ENCODE results near the gene VAMP8. TPM values are rescaled to one million over a fixed set of nuclear protein-coding genes. Genes with fewer than 3 reads are reported as not detected.

Gene VAMP8
- total RNA-seq, 1 experiment from 2014 or later = 52.0 TPM

GRCh38 chr2:85541262-85541661 lies 36.1 kb upstream of the VAMP8 start (continued):
- TF ChIP-seq ARID4B (CRISPR knock-in tag; IDR thresholded peaks at IDR 0.05; ENCODE audit: borderline replicate concordance) (no peak), ZBTB43 (CRISPR knock-in tag; IDR thresholded peaks at IDR 0.05) (no peak), CREM (CRISPR knock-in tag; IDR thresholded peaks at IDR 0.05) (no peak), ELF4 (CRISPR knock-in tag; IDR thresholded peaks at IDR 0.05; ENCODE audit: low read depth) (no peak), IRF2 (CRISPR knock-in tag; IDR thresholded peaks at IDR 0.05; ENCODE audit: borderline replicate concordance, low read depth) (no peak), ZNF532 (CRISPR knock-in tag; IDR thresholded peaks at IDR 0.05; ENCODE audit: borderline replicate concordance) (no peak), SMAD4 (CRISPR knock-in tag; IDR thresholded peaks at IDR 0.05) (no peak), STAT6 (CRISPR knock-in tag; conservative IDR thresholded peaks at IDR 0.05; ENCODE audit: low read depth) (no peak), ZNF263 (CRISPR knock-in tag; IDR thresholded peaks at IDR 0.05; ENCODE audit: low read depth) (no peak), TP53 (CRISPR knock-in tag; IDR thresholded peaks at IDR 0.05) (no peak), ERG (CRISPR knock-in tag; IDR thresholded peaks at IDR 0.05) (no peak), NR3C1 (CRISPR knock-in tag; conservative IDR thresholded peaks at IDR 0.05; ENCODE audit: low read depth) (no peak)
